PFSK-1 (cell line): ENCODE measurements around the gene NRL.

Experiments
- SIN3A ChIP-seq: IDR thresholded peaks from 2 replicates; pipeline ENCODE4 v1.6.1; 2012; ENCODE audit warnings: mild to moderate bottlenecking, low read length, moderate library complexity, borderline replicate concordance; ENCODE audit not compliant: insufficient read depth
- TAF1 ChIP-seq: IDR thresholded peaks from 2 replicates; pipeline ENCODE4 v1.6.1; 2012; ENCODE audit warnings: low read length, control low read depth, borderline replicate concordance; ENCODE audit not compliant: insufficient read depth

- TF ChIP-seq SIN3A = no peak
- TF ChIP-seq TAF1 = no peak
Measured at GRCh38 chr14:24143511-24143910, 28.8 kb upstream of the NRL start.
